AG04450 (cell line): ENCODE results near the gene GPR132. TPM values are rescaled to one million over a fixed set of nuclear protein-coding genes. Genes with fewer than 3 reads are reported as not detected.

ENCODE experiments used
- CTCF ChIA-PET: fragments of 300-600, 350-600 bp; formaldehyde crosslinking; extraction: SDS; loops from one replicate; lab custom pipeline; 2022; ENCODE audit warnings: antibody characterized with exemption, inconsistent platforms; lab: Charles Lee
- POLR2A ChIA-PET: fragments of 350-600 bp; formaldehyde crosslinking; extraction: SDS; loops from one replicate; lab custom pipeline; 2021; ENCODE audit warnings: antibody characterized with exemption, inconsistent platforms; lab: Yijun Ruan, JAX
- DNase-seq: peaks from one replicate; pipeline ENCODE4 v3.0.0-alpha.2; 2011; ENCODE audit warnings: low read depth, low spot score
- H3K27ac ChIP-seq: one replicate; pipeline ENCODE4 v1.5.1; 2012; ENCODE audit warnings: low read depth, low read length, control low read depth
- H3K27me3 ChIP-seq: one replicate; pipeline ENCODE4 v1.6.0; 2012; ENCODE audit warnings: low read length; ENCODE audit not compliant: control insufficient read depth, insufficient read depth
- H3K4me3 ChIP-seq: 2 replicates; pipeline ENCODE4 v1.5.1; 2011; ENCODE audit warnings: mild to moderate bottlenecking, low read depth, low read length, control low read depth
- H3K9me3 ChIP-seq: 2 replicates; pipeline ENCODE4 v1.5.1; 2012; ENCODE audit warnings: low read length; ENCODE audit not compliant: control insufficient read depth, insufficient read depth
- polyA plus RNA-seq: library from polyadenylated mRNA; depleted of rRNA; stranded (reverse); fragments of >200 nt; gene quantifications from 2 replicates; pipeline ENCODE4 v1.2.3, GENCODE V29; 2011
- TF ChIP-seq, protein P1 (sequence below): IDR thresholded peaks from 2 replicates; pipeline ENCODE4 v1.5.1; 2011; ENCODE audit warnings: low read depth, low read length, control low read depth, inconsistent platforms

Gene GPR132
- polyA plus RNA-seq, 1 experiment = 0.07 TPM

DNA sequence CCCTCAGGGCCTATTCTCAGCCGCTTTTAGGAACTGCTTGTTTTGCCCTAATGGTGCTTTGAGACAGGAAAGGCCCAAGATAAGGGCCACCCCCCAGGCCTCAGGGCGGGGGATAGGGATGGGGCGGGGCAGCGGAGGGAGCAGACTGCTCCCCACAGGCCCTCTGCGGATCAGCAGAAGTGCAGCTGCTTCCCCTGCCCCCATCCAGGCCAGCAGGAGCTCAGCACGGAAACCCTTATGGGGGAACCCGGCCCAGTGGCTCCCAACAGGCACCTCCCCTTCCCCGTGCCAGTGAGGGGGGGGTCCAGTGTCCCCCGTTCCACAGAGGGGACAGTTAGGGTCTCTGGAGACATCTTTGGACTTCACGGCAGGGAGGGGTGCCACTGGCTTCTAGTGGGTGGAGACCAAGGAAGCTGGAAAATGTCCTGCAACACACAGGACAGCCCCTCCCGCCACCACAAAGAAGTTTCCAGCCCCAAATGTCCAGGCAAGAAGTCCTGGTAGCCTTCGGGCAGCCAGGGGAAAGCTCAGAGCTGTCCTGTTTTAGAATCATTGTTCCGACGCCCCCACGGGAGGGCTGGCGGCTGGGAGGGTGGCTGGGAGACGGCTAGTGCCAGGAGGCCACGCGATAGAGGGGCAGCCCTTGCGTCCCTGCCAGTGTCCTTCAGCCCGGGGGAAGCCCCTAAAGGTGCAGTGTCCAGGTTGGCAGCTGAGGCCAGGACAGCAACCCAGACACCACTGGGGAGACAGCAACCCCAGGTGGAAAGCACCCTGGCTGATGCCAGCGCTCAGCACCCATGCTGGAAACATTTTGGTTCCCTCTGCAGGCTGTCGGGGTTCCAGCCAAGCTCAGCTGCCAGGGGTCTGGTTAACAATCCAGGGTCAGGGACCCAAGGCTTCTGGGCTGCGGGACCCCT is 10.4 kb upstream of the GPR132 start:
- Histone ChIP-seq H3K9me3 (peaks cover 7% of the 10 kb centered on the region; the same call in 1 of the 2 replicates), H3K4me3 (no peak overlapping the region), H3K27ac (no peak overlapping the region), H3K27me3 (peaks cover 18% of the 10 kb centered on the region)
- DNase-seq = no peak
- TF ChIP-seq, protein P1, sequence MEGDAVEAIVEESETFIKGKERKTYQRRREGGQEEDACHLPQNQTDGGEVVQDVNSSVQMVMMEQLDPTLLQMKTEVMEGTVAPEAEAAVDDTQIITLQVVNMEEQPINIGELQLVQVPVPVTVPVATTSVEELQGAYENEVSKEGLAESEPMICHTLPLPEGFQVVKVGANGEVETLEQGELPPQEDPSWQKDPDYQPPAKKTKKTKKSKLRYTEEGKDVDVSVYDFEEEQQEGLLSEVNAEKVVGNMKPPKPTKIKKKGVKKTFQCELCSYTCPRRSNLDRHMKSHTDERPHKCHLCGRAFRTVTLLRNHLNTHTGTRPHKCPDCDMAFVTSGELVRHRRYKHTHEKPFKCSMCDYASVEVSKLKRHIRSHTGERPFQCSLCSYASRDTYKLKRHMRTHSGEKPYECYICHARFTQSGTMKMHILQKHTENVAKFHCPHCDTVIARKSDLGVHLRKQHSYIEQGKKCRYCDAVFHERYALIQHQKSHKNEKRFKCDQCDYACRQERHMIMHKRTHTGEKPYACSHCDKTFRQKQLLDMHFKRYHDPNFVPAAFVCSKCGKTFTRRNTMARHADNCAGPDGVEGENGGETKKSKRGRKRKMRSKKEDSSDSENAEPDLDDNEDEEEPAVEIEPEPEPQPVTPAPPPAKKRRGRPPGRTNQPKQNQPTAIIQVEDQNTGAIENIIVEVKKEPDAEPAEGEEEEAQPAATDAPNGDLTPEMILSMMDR = no peak
- ChIA-PET CTCF (interaction anchor here (1.0 to 1.4 kb wide), 2 partner anchors 11 to 16 kb away, joined by 4 to 5 read pairs; no protein-coding TSS in a partner anchor), POLR2A (interaction anchor here (1.0 kb wide), 1 partner anchor 11 kb away, joined by 5 read pairs; no protein-coding TSS in a partner anchor)

DNA sequence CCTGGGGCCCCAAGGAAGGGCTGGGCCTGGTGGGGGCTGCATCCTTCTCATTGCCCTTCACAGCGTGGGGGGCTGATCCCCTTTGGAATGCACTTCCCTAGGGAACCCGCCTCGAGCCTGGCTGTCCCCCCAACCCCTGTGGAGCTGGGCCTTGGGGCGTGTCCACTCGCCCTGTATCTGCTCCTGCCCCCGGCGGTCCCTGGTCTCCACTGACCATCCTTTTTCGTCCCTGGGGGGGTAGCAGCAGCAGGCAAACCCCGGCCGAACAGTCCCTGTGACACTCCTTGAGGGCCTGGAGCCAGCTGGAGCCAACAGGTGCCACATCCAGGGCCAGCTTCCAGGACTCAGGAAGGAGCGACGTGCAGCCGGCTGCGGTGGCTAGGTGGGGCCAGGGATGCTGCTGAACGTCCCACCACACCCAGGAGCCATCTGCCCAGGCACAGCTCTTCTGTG is 9.4 kb upstream of the GPR132 start:
- peaks cover 4% of the 10 kb centered on the region; the same call in 1 of the 2 replicates for H3K9me3 ChIP-seq
- H3K4me3 ChIP-seq = no peak overlapping the region
- ChIA-PET CTCF (interaction anchor here (1.4 kb wide), 1 partner anchor 17 kb away, joined by 4 read pairs; no protein-coding TSS in a partner anchor), POLR2A (no interaction called here)
- H3K27me3 ChIP-seq = peaks cover 18% of the 10 kb centered on the region
- no peak for DNase-seq
- no peak overlapping the region for H3K27ac ChIP-seq
- TF ChIP-seq, protein P1 = no peak

DNA sequence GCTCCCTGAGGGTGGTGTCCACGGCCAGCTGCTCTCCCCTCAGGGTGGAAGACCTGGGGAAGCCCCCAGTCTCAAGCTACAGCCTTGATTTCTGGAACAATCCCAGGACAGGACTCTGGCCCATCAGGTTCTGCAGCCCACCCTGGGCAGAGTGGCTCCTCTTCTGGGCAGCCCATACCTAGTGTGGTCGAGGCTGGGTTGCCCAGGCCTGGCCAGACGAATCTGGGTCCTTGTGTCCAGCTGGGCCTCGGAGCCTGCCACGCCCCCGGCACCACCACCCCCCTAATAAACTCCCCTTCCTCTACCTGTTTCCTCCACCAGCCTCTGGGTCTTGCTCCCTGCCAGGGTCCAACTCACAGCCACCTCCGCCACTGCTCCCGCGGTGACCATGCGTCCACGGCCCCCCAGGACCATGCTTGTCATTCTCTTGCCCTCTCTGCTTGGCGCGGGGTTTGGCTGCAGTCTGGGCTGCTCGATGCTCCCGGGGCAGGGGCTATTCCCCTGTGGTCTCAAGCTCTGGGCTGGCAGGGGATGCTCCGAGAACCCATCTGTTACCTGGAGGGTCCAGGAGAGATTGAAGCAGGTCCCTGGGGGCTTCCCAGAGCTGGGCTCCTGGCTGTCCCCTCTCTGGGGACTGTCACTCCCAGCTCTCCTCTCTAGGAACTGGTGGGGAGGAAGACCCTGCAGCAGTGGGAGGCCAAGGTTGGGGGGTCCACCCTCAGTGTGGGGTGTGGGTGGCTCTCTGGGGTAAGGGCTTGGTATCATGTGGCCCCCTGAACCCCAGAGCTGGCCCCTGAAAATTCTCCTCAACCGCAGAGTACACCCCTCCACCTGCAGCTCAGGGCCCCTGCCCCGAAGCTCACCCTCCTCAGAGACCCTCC is 8.7 kb upstream of the GPR132 start:
- Histone ChIP-seq H3K9me3 (peaks cover 2% of the 10 kb centered on the region; the same call in 1 of the 2 replicates), H3K27ac (no peak overlapping the region), H3K27me3 (peaks cover 18% of the 10 kb centered on the region), H3K4me3 (no peak overlapping the region)
- no peak for DNase-seq
- TF ChIP-seq, protein P1 = no peak
- CTCF ChIA-PET = interaction anchor here (1.1 kb wide), 1 partner anchor 16 kb away, joined by 3 read pairs; no protein-coding TSS in a partner anchor
- POLR2A ChIA-PET = no interaction called here

DNA sequence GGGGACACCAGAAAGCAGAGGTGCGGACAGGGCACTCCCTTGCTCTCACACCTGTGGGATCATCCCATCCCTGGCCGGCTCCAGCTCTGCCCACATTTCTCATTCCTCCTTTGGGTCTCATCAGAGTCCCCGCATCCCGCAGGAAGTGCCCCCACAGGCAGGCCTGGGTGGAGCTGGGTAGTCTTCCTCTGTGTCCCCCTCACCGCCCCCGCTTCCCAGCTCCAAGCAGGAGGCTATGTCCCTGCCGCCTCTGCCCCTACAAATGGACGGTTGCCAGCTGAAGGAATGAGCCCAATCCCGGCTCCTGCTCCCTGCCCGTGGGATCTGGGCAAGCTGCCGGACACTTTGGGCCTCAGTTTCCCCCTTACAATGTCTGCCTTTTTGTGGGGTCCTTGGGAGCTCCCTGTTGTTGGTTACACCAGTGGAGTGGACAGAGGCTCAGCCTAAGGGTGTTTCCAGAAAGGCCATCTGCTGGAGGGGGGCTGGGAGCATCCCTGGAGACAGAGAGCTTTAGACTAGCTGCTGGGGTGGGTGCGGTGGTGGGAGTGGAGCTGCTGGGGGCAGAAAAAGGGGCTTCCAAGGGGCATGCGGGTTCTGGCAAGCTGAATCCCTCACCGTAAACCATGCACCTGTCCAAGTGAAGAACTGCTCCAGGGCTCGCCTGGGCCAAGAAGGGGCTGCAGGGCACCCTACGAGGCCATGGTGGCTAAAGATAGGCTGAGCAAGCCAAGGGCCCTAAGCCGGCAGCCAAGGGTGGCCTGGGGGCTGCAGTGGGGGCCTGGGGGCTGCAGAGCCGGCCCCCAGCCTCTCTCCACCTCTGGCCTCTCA is 7.9 kb upstream of the GPR132 start:
- ChIA-PET POLR2A (interaction anchor here (0.6 kb wide), 1 partner anchor 88 kb away, joined by 4 read pairs; the partner anchor contains the start of gene CLBA1), CTCF (interaction anchor here (1.1 kb wide), 1 partner anchor 17 kb away, joined by 3 read pairs; no protein-coding TSS in a partner anchor)

More for the DNA sequence above, 7.9 kb upstream of the GPR132 start:
- TF ChIP-seq, protein P1 = no peak
- no peak overlapping the region for H3K4me3 ChIP-seq
- peaks cover 2% of the 10 kb centered on the region; the same call in 1 of the 2 replicates for H3K9me3 ChIP-seq
- H3K27ac ChIP-seq = no peak overlapping the region
- peaks cover 18% of the 10 kb centered on the region for H3K27me3 ChIP-seq
- no peak for DNase-seq
